GM13977 (cell line): ENCODE measurements around the gene SLC43A2.

Experiments
- DNase-seq: peaks from one replicate; pipeline ENCODE4 v3.0.0; 2012; ENCODE audit warnings: low spot score
- in situ Hi-C: fragments of 300-500 bp; cut with MboI; formaldehyde crosslinking; loops from one replicate; pipeline ENCODE4 v1.12.0; 2022; ENCODE audit warnings: low sequenced_read_pairs, low pct_unique_long_range_greater_than_20kb, mixed read lengths, inconsistent platforms; ENCODE audit not compliant: unreplicated experiment
- TF ChIP-seq, protein P1 (sequence below): IDR thresholded peaks from 2 replicates; pipeline ENCODE4 v1.5.1; 2012; ENCODE audit warnings: mild to moderate bottlenecking, control low read depth; ENCODE audit not compliant: insufficient read depth; ENCODE audit errors: extremely low read depth, missing control alignments

SLC43A2 gene

DNA sequence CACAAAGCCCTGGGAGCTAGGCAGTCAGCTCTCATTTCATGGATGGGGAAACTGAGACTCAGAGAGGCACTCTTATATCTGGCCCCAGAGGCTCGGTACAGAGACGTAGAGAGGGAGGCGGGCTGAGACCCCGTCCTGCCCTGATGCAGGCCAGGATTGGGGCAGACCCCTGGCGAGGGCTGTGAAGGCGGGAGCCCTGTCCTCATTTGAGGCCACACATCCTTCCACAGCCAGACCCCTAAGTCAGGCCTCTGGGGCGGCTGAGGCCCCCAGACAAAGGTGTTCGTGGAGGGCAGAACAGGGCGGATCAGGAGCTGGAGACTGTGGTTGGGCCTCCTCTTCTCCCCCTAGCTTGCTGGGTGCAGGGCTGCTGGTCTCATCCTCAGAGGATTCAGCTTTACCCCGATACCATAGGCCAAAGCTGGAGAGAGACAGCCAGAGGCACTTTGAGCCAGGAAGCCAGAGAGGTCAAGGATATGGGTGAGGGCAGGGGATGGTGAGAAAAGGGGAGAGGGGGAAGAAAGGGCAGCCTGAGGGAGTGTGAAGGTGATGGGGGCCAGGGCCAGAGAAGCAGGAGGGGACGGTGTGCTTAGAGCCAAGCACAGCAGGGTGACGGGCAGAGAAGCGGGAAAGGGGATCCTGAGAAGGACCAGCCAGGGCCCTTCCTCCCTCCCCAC is 17.7 kb upstream of the SLC43A2 start:
- in situ Hi-C loops = no loop called here
- TF ChIP-seq, protein P1, sequence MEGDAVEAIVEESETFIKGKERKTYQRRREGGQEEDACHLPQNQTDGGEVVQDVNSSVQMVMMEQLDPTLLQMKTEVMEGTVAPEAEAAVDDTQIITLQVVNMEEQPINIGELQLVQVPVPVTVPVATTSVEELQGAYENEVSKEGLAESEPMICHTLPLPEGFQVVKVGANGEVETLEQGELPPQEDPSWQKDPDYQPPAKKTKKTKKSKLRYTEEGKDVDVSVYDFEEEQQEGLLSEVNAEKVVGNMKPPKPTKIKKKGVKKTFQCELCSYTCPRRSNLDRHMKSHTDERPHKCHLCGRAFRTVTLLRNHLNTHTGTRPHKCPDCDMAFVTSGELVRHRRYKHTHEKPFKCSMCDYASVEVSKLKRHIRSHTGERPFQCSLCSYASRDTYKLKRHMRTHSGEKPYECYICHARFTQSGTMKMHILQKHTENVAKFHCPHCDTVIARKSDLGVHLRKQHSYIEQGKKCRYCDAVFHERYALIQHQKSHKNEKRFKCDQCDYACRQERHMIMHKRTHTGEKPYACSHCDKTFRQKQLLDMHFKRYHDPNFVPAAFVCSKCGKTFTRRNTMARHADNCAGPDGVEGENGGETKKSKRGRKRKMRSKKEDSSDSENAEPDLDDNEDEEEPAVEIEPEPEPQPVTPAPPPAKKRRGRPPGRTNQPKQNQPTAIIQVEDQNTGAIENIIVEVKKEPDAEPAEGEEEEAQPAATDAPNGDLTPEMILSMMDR = no peak
- DNase-seq = no peak

DNA sequence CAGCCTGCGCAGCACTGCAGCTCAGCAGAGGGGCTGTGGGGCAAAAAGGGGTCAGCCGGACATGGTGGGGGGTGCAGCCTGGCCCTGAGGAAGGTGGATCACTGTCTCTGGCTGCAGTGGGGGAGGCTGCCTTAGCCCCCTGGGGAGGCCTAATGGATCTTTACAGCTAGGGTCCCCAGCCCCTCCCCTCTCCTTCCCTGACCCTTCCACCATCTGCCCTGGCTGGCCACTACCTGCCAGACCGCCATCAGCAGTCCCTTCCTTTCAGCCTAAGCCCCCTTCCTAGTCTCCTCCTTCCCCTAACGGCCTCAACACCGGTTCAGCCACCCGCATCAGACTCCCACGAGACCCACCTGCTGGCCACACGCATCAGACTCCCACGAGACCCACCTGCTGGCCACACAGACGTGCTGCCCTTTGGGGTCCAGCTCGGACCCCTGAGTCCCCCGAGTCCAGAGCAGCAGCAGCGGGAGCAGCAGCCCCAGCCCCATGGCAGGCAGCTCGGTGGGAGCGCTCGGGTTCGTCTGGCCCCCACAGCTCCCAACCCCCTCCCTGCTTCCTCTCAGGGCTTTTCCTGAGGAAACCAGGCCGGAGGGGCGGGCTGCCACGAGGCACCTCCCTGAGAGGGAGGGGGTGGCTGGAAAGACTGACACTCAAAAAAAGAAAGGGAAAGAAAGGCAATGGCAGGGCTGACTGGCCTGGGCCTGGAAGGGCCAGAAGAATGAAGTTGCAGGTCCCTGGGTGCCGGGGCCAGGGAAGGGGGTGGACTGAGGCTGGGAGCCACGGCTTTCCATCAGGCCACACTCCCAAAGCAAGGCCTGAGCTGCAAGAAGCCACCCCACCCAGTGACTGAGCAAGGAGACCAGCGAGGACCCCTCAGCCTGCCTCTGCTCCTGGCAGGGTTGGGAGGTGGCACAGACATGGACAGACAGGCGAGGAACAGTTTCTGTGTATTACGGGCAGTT is 16.9 kb upstream of the SLC43A2 start, which contains the start of gene SCARF1:
TSS of gene SCARF1 (minus strand) at position 526 of the 965 bp plus-strand sequence. CDS start at position 491, 35 bp downstream.
- DNase-seq = no peak
- TF ChIP-seq, protein P1 = no peak
- in situ Hi-C loops = no loop called here

DNA sequence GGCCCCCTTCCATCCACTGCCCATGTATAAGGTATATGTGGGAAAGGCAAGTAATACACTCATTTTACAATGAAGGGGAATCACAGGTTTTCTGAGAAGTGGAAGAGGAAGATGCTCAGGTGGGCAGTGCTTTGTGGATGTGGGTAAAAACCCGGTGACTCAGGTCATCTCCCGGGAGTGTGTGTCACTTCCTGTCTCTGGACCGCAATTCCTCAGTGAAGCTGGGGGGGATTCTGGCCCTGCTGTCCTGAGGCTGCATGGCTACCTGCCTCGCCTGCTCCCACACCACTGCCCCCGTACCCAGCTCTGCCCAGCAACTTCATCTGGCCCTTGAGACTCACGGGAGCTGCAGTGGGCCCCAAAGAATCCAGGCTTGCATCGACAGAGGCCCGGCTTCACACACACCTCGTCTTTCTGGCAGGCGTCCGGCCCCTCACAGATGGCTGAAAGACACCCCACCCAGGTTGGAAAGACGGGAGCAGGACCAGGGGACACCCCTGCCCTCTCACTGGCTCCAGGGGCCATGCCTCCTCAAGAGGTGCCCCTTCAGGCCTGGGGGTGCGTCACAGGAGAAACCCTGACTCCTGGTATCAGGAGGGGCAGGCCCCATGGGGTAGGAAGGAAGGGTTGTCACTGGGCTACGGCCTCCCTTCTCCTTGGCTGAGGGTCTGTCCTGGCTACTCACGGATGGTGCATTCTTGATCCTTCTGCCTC is 16.0 kb upstream of the SLC43A2 start:
- DNase-seq = peak; percentile 81
- in situ Hi-C loops = no loop called here
- TF ChIP-seq, protein P1 = no peak

DNA sequence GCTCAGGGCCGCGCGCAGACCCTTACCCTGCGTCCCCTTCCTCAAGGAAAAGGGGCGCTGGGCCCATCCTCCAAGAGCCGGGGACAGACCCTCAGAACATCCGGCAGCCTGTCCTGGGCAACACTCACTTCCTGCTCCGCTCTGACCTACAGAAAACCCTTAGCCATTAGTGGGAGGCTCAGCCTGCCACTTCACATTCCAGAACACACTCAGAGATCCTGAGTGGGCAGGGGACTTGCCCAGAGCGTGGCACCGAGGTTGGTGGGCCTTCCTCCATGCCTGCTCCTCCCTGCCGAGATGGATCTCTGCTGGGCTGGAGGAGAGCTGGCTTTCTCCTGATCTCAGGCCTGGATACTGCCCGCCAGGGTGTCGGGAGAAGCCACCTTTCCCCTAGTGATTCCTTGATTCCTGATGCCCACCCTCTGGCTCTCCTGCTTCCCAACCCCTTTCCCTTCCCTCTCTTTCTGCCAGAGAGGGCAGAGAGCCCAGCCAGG is 15.4 kb upstream of the SLC43A2 start:
- DNase-seq = peak; percentile 71
- TF ChIP-seq, protein P1 = no peak
- in situ Hi-C loops = no loop called here

DNA sequence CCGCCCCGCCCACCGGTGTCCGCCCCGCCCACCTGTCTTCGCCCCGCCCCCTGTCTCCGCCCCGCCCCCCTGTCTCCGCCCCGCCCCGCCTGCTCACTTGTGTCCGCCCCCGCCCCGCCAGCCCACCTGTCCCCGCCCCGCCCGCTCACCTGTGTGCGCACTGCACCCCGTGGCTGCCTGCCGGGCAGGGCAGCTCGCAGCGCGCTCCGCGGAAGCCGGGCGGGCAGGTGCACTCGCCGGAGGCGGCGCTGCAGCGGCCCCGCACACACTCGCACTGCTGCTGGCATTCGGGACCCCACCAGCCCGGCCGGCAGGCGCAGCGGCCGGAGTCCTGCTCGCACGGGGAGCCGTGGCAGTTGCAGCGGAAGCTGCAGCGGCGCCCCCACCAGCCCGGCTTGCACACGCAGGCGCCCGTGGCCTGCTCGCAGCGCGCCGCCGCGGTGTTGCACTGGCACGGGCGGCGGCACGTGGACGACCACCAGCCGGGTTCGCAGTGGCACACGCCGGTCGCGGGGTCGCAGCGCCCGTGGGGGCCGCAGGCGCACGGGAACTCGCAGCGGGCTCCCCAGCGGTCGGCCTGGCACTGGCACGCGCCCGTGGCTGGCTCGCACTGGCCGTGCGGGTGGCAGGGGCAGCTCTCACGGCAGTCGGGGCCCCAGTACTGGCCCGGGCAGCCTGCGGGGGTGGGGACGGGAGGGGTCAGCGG is 14.8 kb upstream of the SLC43A2 start:
- TF ChIP-seq, protein P1 = no peak
- in situ Hi-C loops = no loop called here
- peak; percentile 88 for DNase-seq
